GM19372 (cell line): Measurements from ENCODE around the gene MATR3.

Source experiments
- ATAC-seq: cut with Tn5 transposase; IDR thresholded peaks from one replicate; pipeline ENCODE4 v1.9.1; 2021; ENCODE audit warnings: mild to moderate bottlenecking, low read depth, moderate library complexity; ENCODE audit not compliant: unreplicated experiment

MATR3 gene

DNA sequence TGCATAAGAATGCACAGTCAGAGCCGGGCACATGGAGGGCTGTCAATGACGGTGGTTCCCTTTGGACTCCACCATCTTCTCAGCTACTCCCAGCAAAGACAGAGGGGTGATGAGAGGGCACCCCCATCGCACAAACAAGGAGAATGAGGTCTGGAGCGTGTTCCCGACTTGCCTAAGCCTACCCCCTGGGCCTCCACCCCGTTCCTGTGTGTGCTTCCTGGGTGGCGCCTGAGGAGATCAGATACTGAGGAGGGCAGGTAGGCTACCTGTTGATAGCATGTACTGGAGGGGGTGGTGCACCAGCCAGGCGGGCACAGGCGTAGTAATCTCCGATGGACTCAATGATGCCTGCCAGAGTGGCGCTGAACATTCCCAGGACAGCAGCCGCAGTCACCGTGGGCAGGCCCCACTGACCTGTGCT is 85.4 kb downstream of the MATR3 start:
- ATAC-seq = no peak

DNA sequence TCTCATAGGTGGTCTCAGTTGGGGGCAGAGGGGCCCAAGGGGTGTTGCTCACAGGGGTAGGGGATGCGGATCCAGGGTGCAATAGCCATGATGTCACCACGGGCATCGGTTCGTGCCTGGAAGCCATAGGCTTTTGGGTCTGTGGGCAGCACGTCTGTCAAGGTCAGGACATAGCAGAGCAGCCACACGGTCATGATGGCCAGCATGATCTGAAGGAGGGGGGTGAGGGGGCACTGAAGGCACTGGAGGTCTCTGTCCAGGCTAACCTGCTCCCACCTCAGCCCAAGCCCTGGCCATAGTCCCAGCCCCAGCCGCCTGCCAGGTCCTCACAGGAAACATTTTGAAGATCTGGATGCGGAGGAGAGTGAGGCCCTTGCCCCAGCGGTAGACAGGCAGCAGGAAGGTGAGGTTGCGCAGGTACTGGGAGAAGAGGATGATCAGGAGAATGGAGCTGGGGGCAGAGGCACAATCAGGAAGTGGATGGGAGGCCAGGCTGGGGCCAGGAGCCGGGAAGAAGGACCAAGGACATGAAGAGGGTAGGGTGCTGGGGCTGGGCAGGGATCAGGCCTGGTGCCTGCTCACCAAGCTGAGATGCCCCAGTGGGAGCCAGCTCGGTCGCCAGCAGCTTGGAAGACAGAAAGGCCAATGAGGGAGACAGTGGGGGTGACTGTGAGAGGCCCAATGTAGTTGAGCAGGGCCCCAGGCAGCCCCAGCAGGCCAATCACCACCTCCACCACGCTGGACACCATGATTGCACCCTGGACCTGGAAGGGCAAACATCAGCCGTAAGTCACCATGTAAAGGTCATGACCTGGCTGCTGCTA is 86.3 kb downstream of the MATR3 start:
- ATAC-seq = no peak
